Muscle of leg (tissue), 11 donors: ENCODE results near the gene NCOA3. TPM values are rescaled to one million over a fixed set of nuclear protein-coding genes. Genes with fewer than 3 reads are reported as not detected.
A peak's percentile ranks its signal among the peaks of the same experiment; 100 is the strongest.

Source experiments
- DNase-seq: peaks from one replicate; pipeline ENCODE4 v3.0.0; 2013
- H3K27ac ChIP-seq: one replicate; pipeline ENCODE4 v1.5.1; 2013; ENCODE audit warnings: mild to moderate bottlenecking, low read length, control low read depth
- H3K27me3 ChIP-seq: one replicate; pipeline ENCODE4 v1.6.1; 2013; ENCODE audit warnings: low read length; ENCODE audit not compliant: control insufficient read depth, insufficient read depth
- H3K36me3 ChIP-seq: one replicate; pipeline ENCODE4 v1.6.1; 2013; ENCODE audit warnings: low read length; ENCODE audit not compliant: control insufficient read depth, insufficient read depth
- H3K4me1 ChIP-seq: one replicate; pipeline ENCODE4 v1.6.1; 2013; ENCODE audit warnings: low read length; ENCODE audit not compliant: control insufficient read depth, insufficient read depth
- H3K4me3 ChIP-seq: one replicate; pipeline ENCODE4 v1.5.1; 2013; ENCODE audit warnings: low read length, control low read depth
- H3K9me3 ChIP-seq: replicated peaks from 2 replicates; pipeline ENCODE4 v1.6.1; 2013; ENCODE audit warnings: low read depth, low read length; ENCODE audit not compliant: control insufficient read depth
- WGBS: methylation state at CpG from one replicate; pipeline ENCODE4 v1.1.5; 2013; ENCODE audit warnings: missing lambda C conversion rate; ENCODE audit not compliant: insufficient coverage; 5-methylcytosine and 5-hydroxymethylcytosine counted together
- polyA plus RNA-seq, 8 donors: library from polyadenylated mRNA; unstranded; fragments of 120-200 nt; gene quantifications; one replicate each; pipeline versions ENCODE4 v1.2.1 to v1.2.3, GENCODE V29; 2013; ENCODE audit warnings: inconsistent platforms in 1 of 8, low replicate concordance in 1 of 8; ENCODE audit not compliant: insufficient read length in 8 of 8, insufficient read depth in 1 of 8
- total RNA-seq: library from RNA; stranded (reverse); fragments of 120-200 nt; gene quantifications from one replicate; pipeline ENCODE4 v1.2.4, GENCODE V29; 2013

The NCOA3 gene
- total and polyA plus RNA-seq, 9 donors = 11.0 to 19.1 (median 14.2) TPM

- WGBS = 92% methylated on average over 8 of the region's 16 CpGs
- Histone ChIP-seq H3K27me3 (no peaks in the 10 kb centered on the region), H3K4me3 (no peak overlapping the region), H3K4me1 (peaks cover 7% of the 10 kb centered on the region), H3K27ac (no peak overlapping the region), H3K9me3 (no peaks in the 10 kb centered on the region), H3K36me3 (peaks cover 28% of the 10 kb centered on the region)
- no peak for DNase-seq
Observed at GRCh38 chr20:47662483-47663353, 161.0 kb downstream of the NCOA3 start.

GRCh38 chr20:47663354-47664067 lies 161.8 kb downstream of the NCOA3 start:
- H3K27me3 ChIP-seq = no peaks in the 10 kb centered on the region
- peaks cover 7% of the 10 kb centered on the region for H3K4me1 ChIP-seq
- peaks cover 32% of the 10 kb centered on the region for H3K36me3 ChIP-seq
- H3K27ac ChIP-seq = no peak overlapping the region
- peak; percentile 87 for DNase-seq
- H3K4me3 ChIP-seq = no peak overlapping the region
- no peaks in the 10 kb centered on the region for H3K9me3 ChIP-seq
- WGBS = 59% methylated on average over 19 of the region's 20 CpGs

GRCh38 chr20:47664068-47664437 lies 162.4 kb downstream of the NCOA3 start:
- H3K27ac ChIP-seq = no peak overlapping the region
- H3K4me3 ChIP-seq = no peak overlapping the region
- H3K27me3 ChIP-seq = no peaks in the 10 kb centered on the region
- H3K9me3 ChIP-seq = no peaks in the 10 kb centered on the region
- peaks cover 36% of the 10 kb centered on the region for H3K36me3 ChIP-seq
- peaks cover 7% of the 10 kb centered on the region for H3K4me1 ChIP-seq
- 83% methylated on average over 1 of the region's 2 CpGs for WGBS
- DNase-seq = no peak

- peaks cover 3% of the 10 kb centered on the region for H3K27me3 ChIP-seq
- peaks cover 36% of the 10 kb centered on the region for H3K36me3 ChIP-seq
- no peak for DNase-seq
- peaks cover 7% of the 10 kb centered on the region for H3K4me1 ChIP-seq
- no peak overlapping the region for H3K4me3 ChIP-seq
- no peak overlapping the region for H3K27ac ChIP-seq
- no peaks in the 10 kb centered on the region for H3K9me3 ChIP-seq
- WGBS = 86% methylated on average over 12 of the region's 12 CpGs
Observed at GRCh38 chr20:47664744-47665143, 163.1 kb downstream of the NCOA3 start.

- no peak for DNase-seq
- H3K4me3 ChIP-seq = no peak overlapping the region
- H3K27ac ChIP-seq = no peak overlapping the region
- peaks cover 3% of the 10 kb centered on the region for H3K27me3 ChIP-seq
- WGBS = 79% methylated on average over 19 of the region's 27 CpGs
- H3K4me1 ChIP-seq = peaks cover 7% of the 10 kb centered on the region
- peaks cover 36% of the 10 kb centered on the region for H3K36me3 ChIP-seq
- no peaks in the 10 kb centered on the region for H3K9me3 ChIP-seq
Observed at GRCh38 chr20:47665221-47665991, 163.7 kb downstream of the NCOA3 start.

GRCh38 chr20:47666304-47666703 lies 164.6 kb downstream of the NCOA3 start:
- no peak overlapping the region for H3K27ac ChIP-seq
- peaks cover 7% of the 10 kb centered on the region for H3K4me1 ChIP-seq
- H3K36me3 ChIP-seq = peaks cover 30% of the 10 kb centered on the region
- no peak overlapping the region for H3K4me3 ChIP-seq
- H3K9me3 ChIP-seq = no peaks in the 10 kb centered on the region
- H3K27me3 ChIP-seq = peaks cover 3% of the 10 kb centered on the region
- WGBS = 86% methylated on average over 19 of the region's 19 CpGs
- DNase-seq = no peak

GRCh38 chr20:47667086-47667485 lies 165.4 kb downstream of the NCOA3 start:
- Histone ChIP-seq H3K9me3 (no peaks in the 10 kb centered on the region), H3K4me1 (peaks cover 7% of the 10 kb centered on the region), H3K27ac (no peak overlapping the region), H3K4me3 (no peak overlapping the region), H3K36me3 (peaks cover 23% of the 10 kb centered on the region), H3K27me3 (peaks cover 3% of the 10 kb centered on the region)
- DNase-seq = no peak
- 69% methylated on average over 4 of the region's 5 CpGs for WGBS

GRCh38 chr20:47667531-47668312 lies 166.0 kb downstream of the NCOA3 start:
- Histone ChIP-seq H3K4me3 (no peak overlapping the region), H3K27me3 (peaks cover 3% of the 10 kb centered on the region), H3K4me1 (peaks cover 7% of the 10 kb centered on the region), H3K27ac (no peak overlapping the region), H3K36me3 (peaks cover 16% of the 10 kb centered on the region), H3K9me3 (no peaks in the 10 kb centered on the region)
- DNase-seq = no peak
- 90% methylated on average over 9 of the region's 19 CpGs for WGBS

- Histone ChIP-seq H3K4me1 (peaks cover 7% of the 10 kb centered on the region), H3K9me3 (no peaks in the 10 kb centered on the region), H3K27ac (no peak overlapping the region), H3K36me3 (peaks cover 12% of the 10 kb centered on the region), H3K4me3 (no peak overlapping the region), H3K27me3 (peaks cover 3% of the 10 kb centered on the region)
- WGBS = 91% methylated on average over 23 of the region's 23 CpGs
- no peak for DNase-seq
Observed at GRCh38 chr20:47668313-47669151, 166.8 kb downstream of the NCOA3 start.
